Esophagus squamous epithelium (tissue), 5 donors: ENCODE results near the gene C22orf31. TPM values are rescaled to one million over a fixed set of nuclear protein-coding genes. Genes with fewer than 3 reads are reported as not detected.

Experiments used
- DNase-seq: peaks from one replicate; lab custom pipeline; 2025; lab: John Stamatoyannopoulos, UW
- H3K27ac ChIP-seq, 4 donors: fragments of 200-600 bp; sonication (generic); one replicate each; pipeline ENCODE4 v1.5.1; 2016 to 2019; ENCODE audit warnings: mild to moderate bottlenecking in 1 of 4
- H3K27me3 ChIP-seq, 4 donors: fragments of 200-600 bp; sonication (generic); 1 replicate in 3 of 4; 2 replicates in 1 of 4; pipeline versions ENCODE4 v1.5.1 to v1.6.0; 2017 to 2021; ENCODE audit warnings: antibody characterized with exemption in 1 of 4
- H3K36me3 ChIP-seq, 3 donors: fragments of 200-600 bp; sonication (generic); one replicate each; pipeline ENCODE4 v1.5.1; 2016 to 2019
- H3K4me1 ChIP-seq, 3 donors: fragments of 200-600 bp; sonication (generic); one replicate each; pipeline ENCODE4 v1.5.1; 2017 to 2019
- H3K4me3 ChIP-seq, 4 donors: fragments of 200-600 bp; sonication (generic); 1 replicate in 3 of 4; 2 replicates in 1 of 4; pipeline ENCODE4 v1.5.1; 2016 to 2019; ENCODE audit warnings: mild to moderate bottlenecking in 2 of 4, moderate library complexity in 1 of 4
- H3K9me3 ChIP-seq, 3 donors: fragments of 200-600 bp; sonication (generic); one replicate each; pipeline ENCODE4 v1.5.1; 2016 to 2019
- CTCF ChIP-seq, 6 experiments: fragments of 450-650 bp in 4 of 6; fragments of 200-600 bp in 2 of 6; sonication (generic) in 2 of 6; IDR thresholded peaks; one replicate each; pipeline ENCODE4 v1.5.1; 2016 to 2019; ENCODE audit warnings: antibody characterized with exemption in 6 of 6, mild to moderate bottlenecking in 4 of 6, moderate library complexity in 4 of 6
- POLR2A ChIP-seq, 4 donors: fragments of 450-650 bp; IDR thresholded peaks; one replicate each; pipeline ENCODE4 v1.6.1; 2017; ENCODE audit warnings: antibody characterized with exemption in 4 of 4, mild to moderate bottlenecking in 4 of 4, moderate library complexity in 3 of 4
- WGBS, 2 donors: methylation state at CpG; one replicate each; pipeline ENCODE4 v1.1.5; 2018; 5-methylcytosine and 5-hydroxymethylcytosine counted together
- intact Hi-C: fragments of 100-400 bp; cut with DNase I; formaldehyde crosslinking; loops from one replicate; pipeline ENCODE4 v1.15.0; 2022
- total RNA-seq, 4 donors: library from RNA; depleted of rRNA; stranded (reverse); fragments of >200 nt; gene quantifications; one replicate each; pipeline ENCODE4 v1.1.0, GENCODE V29; 2016
- donor health status: DM: yes; HTN: yes; CAD: no.

Gene C22orf31
- total RNA-seq, 4 donors from 2014 or later = 0.38 TPM; not detected in 3

GRCh38 chr22:29062286-29062821 is 723 bp upstream of the C22orf31 start:
- no peaks in the 10 kb centered on the region for H3K4me1 ChIP-seq
- no peaks in the 10 kb centered on the region for H3K27me3 ChIP-seq
- no peaks in the 10 kb centered on the region for H3K36me3 ChIP-seq
- WGBS, 2 donors = 35 to 41% methylated on average over 4 to 6 of the region's 8 CpGs
- TF ChIP-seq CTCF (IDR thresholded peaks at IDR 0.05) (no peak), POLR2A (IDR thresholded peaks at IDR 0.05) (no peak)
- intact Hi-C loops = no loop called here
- H3K9me3 ChIP-seq = no peaks in the 10 kb centered on the region
- DNase-seq = no peak
- no peak overlapping the region for H3K4me3 ChIP-seq
- no peak overlapping the region for H3K27ac ChIP-seq

- no peaks in the 10 kb centered on the region for H3K27me3 ChIP-seq
- no peaks in the 10 kb centered on the region for H3K9me3 ChIP-seq
- no peak for DNase-seq
- no peak overlapping the region for H3K27ac ChIP-seq
- 51 to 68% methylated on average over 6 to 7 of the region's 7 CpGs for WGBS, 2 donors
- H3K4me3 ChIP-seq = no peak overlapping the region
- intact Hi-C loops = no loop called here
- no peaks in the 10 kb centered on the region for H3K4me1 ChIP-seq
- H3K36me3 ChIP-seq = no peaks in the 10 kb centered on the region
- TF ChIP-seq POLR2A (IDR thresholded peaks at IDR 0.05) (no peak), CTCF (IDR thresholded peaks at IDR 0.05) (no peak)
These were observed 700 bp downstream of the C22orf31 start for GRCh38 chr22:29060931-29061330.

GRCh38 chr22:29060251-29060869 is 1.3 kb downstream of the C22orf31 start:
- Histone ChIP-seq H3K27me3 (no peaks in the 10 kb centered on the region), H3K9me3 (no peaks in the 10 kb centered on the region), H3K4me3 (no peak overlapping the region), H3K36me3 (no peaks in the 10 kb centered on the region), H3K27ac (no peak overlapping the region), H3K4me1 (no peaks in the 10 kb centered on the region)
- TF ChIP-seq CTCF (IDR thresholded peaks at IDR 0.05) (no peak), POLR2A (IDR thresholded peaks at IDR 0.05) (no peak)
- 72 to 81% methylated on average over 11 of the region's 12 CpGs for WGBS, 2 donors
- DNase-seq = no peak
- intact Hi-C loops = no loop called here

GRCh38 chr22:29056472-29056871 is 5.2 kb downstream of the C22orf31 start:
- Histone ChIP-seq H3K4me1 (no peaks in the 10 kb centered on the region), H3K4me3 (no peak overlapping the region), H3K27ac (no peak overlapping the region), H3K9me3 (no peaks in the 10 kb centered on the region), H3K27me3 (no peaks in the 10 kb centered on the region), H3K36me3 (no peaks in the 10 kb centered on the region)
- intact Hi-C loops = no loop called here
- 94 to 96% methylated on average over 3 of the region's 3 CpGs for WGBS, 2 donors
- no peak for DNase-seq
- TF ChIP-seq POLR2A (IDR thresholded peaks at IDR 0.05) = no peak
- TF ChIP-seq CTCF (IDR thresholded peaks at IDR 0.05) = no peak

- Histone ChIP-seq H3K36me3 (peaks cover 0 to 10% (median 4%) of the 10 kb centered on the region in 3 donors), H3K4me3 (no peak overlapping the region), H3K4me1 (peaks cover 0 to 1% (median 0%) of the 10 kb centered on the region in 3 donors), H3K27ac (no peak overlapping the region), H3K9me3 (no peaks in the 10 kb centered on the region), H3K27me3 (no peaks in the 10 kb centered on the region)
- DNase-seq = no peak
- 79 to 81% methylated on average over 5 to 14 of the region's 14 CpGs for WGBS, 2 donors
- TF ChIP-seq CTCF (IDR thresholded peaks at IDR 0.05) (no peak), POLR2A (IDR thresholded peaks at IDR 0.05) (no peak)
- intact Hi-C loops = no loop called here
These were observed 6.3 kb downstream of the C22orf31 start for GRCh38 chr22:29055192-29055830.
